Omental fat pad (tissue), 4 donors: ENCODE measurements around the gene NME3. TPM values are rescaled to one million over a fixed set of nuclear protein-coding genes. Genes with fewer than 3 reads are reported as not detected.

ENCODE experiments used
- ATAC-seq: fragments of 150-250 bp; one replicate; pipeline ENCODE4 v1.9.1; 2016; ENCODE audit warnings: mild to moderate bottlenecking, moderate library complexity; ENCODE audit not compliant: low FRiP score
- DNase-seq: peaks from one replicate; pipeline ENCODE4 v3.0.0-alpha.2; 2019; ENCODE audit warnings: low spot score
- CTCF ChIP-seq, 3 donors: fragments of 450-650 bp; IDR thresholded peaks; one replicate each; pipeline ENCODE4 v1.5.1; 2016 to 2017; ENCODE audit warnings: antibody characterized with exemption in 3 of 3, mild to moderate bottlenecking in 3 of 3, moderate library complexity in 2 of 3
- total RNA-seq, 4 donors: library from RNA; depleted of rRNA; stranded (reverse); fragments of >200 nt; gene quantifications; one replicate each; pipeline ENCODE4 v1.1.0, GENCODE V29; 2016

Gene NME3
- total RNA-seq, 4 donors from 2014 or later, result 51.4 to 83.2 (median 69.6) TPM

DNA sequence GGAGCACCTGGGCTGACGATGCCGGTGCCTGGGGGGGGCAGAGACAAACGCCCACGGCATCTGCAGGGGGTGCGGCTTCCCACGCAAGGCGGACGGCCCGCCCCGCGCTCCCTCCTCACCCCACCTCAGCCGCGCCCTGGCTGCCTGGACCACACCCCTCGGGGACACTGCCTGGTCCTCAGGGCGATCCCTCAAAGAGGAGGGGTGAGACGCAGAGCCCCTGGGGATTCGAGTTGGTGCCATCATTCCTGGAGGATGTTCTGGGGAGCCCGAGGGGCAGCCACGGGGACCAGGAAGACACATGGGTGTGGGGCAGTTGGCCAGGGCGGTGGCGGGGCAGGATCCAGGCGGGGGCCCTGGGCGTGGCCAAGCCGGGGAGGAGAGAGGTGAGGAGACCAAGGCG, 18.3 kb upstream of the NME3 start:
- no peak for DNase-seq
- ATAC-seq, result no peak
- TF ChIP-seq CTCF (IDR thresholded peaks at IDR 0.05), result no peak

- ATAC-seq (no peak), DNase-seq (no peak)
- TF ChIP-seq CTCF (IDR thresholded peaks at IDR 0.05), result no peak
Measured at GRCh38 chr16:1788708-1789100, 17.4 kb upstream of the NME3 start.

- ATAC-seq, result no peak
- DNase-seq, result no peak
- no peak for TF ChIP-seq CTCF (IDR thresholded peaks at IDR 0.05)
Measured at GRCh38 chr16:1788095-1788707, 16.9 kb upstream of the NME3 start.

GRCh38 chr16:1787322-1788094, 16.2 kb upstream of the NME3 start:
- DNase-seq (no peak), ATAC-seq (no peak)
- TF ChIP-seq CTCF (IDR thresholded peaks at IDR 0.05), result no peak

DNA sequence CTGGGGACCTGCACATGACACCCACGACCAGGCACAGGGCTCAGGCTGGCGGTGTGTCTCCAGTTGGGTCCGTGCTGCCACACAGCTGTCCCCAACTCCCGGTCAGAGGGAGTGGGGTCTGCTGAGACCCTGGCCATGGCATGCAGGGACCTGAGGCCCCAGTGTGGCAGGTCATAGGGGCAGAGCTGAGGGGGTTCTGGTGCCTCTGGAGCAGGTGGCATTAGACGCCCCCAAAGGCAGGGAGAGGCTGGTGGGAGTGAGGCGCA, 15.6 kb upstream of the NME3 start:
- ATAC-seq (no peak), DNase-seq (no peak)
- no peak for TF ChIP-seq CTCF (IDR thresholded peaks at IDR 0.05)

DNA sequence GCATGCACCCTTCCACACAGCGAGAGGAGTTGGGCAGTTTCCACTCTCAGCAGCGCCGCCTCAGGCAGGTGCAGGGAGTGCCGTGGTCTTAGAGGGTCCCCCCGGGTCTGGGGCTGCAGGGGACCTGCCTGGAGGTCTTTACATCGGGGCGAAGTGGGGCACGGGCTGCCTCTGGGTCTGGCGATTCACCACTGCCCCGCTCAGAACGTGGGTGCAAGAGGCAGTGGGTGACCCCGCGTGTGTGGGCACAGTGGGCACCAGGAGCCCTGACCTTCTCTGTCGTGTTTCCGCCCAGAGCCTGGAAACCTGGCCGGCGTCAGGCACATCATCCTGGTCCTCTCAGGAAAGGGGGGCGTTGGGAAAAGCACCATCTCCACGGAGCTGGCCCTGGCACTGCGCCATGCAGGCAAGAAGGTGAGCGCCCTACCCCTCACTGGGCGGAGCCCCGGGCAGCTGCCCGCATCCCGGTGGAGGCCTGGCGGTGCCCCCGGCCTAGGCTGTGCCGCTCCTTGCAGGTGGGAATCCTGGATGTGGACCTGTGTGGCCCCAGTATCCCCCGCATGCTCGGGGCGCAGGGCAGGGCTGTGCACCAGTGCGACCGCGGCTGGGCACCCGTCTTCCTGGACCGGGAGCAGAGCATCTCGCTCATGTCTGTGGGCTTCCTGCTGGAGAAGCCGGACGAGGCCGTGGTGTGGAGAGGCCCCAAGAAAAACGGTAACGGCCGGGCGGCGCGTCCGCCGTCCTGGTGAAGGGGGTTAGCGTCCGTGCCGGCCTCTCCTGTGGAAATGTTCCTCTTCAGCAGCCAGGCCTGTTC, 15.1 kb upstream of the NME3 start:
- DNase-seq (no peak), ATAC-seq (no peak)
- no peak for TF ChIP-seq CTCF (IDR thresholded peaks at IDR 0.05)
